Stimulated activated effector memory CD8-positive, alpha-beta T cell treated with anti-CD3 and anti-CD28 coated beads, Interleukin-12 subunit alpha, Interleukin-12 subunit beta, amount 100 ng/mL, for 72 hours (primary cell): ENCODE measurements around the gene HSH2D.
"Not testable (repeated sequence)": the region's sequence is repeated elsewhere in the genome, so short reads cannot be mapped to it uniquely, and the experiment has no call there.

Experiments
- ATAC-seq: fragments of 150-1000 bp; cut with Tn5 transposase; 2 replicates; pipeline ENCODE4 v1.10.0; 2021
- DNase-seq, 2 donors: peaks; one replicate each; pipeline ENCODE4 v3.0.0; 2021 to 2022; ENCODE audit warnings: low spot score in 2 of 2
- H3K27ac Mint-ChIP-seq: one replicate; pipeline ENCODE4 v1.8.0; 2022; ENCODE audit warnings: mild to moderate bottlenecking, mixed read lengths
- H3K36me3 Mint-ChIP-seq: one replicate; pipeline ENCODE4 v1.8.0; 2022; ENCODE audit warnings: mild to moderate bottlenecking, mixed read lengths
- H3K4me1 Mint-ChIP-seq: one replicate; pipeline ENCODE4 v1.8.0; 2022; ENCODE audit warnings: mixed read lengths
- H3K4me3 Mint-ChIP-seq: one replicate; pipeline ENCODE4 v1.8.0; 2022; ENCODE audit warnings: mild to moderate bottlenecking, mixed read lengths
- H3K9me3 Mint-ChIP-seq: one replicate; pipeline ENCODE4 v1.8.0; 2022; ENCODE audit warnings: mixed read lengths

Gene HSH2D

DNA sequence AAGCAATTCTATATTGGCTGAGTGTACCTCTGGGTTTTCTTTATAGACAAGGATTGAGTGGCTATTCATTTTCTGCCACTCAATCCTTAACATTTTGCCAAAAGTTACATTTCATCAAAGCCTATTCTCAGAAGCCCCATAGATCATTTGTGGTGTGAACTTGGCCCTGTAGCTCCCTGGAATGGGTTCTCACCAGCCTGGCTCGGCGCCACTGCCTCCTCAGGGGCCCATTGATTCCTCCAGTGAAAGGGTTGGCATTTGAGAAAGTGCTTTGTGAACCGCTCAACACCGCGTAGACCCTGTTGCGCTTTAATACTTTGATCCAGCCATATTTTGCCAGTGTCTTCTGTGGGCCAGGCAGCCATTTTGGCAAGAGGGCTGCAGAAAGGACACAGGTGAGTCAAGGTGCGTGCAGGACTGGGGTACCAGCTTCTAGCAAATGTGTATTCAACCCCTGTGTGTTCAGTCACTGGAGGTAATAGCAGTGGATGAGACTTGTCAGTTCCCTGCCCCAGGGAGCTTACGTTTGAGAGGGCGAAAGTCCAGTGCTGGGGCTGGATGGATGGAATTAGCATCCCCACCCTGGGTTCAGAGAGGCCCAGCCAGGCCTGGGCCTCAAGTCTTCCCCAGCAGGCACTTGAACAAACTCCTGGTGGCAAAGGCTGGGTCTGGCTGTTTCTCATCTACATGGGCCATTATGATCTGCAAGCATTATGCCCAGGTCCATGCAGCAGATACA is 28.0 kb upstream of the HSH2D start:
- H3K36me3 Mint-ChIP-seq: peaks cover 87% of the 10 kb centered on the region
- ATAC-seq: no peak
- peak overlapping the region; percentile 73 for H3K27ac Mint-ChIP-seq
- no peaks in the 10 kb centered on the region for H3K9me3 Mint-ChIP-seq
- H3K4me1 Mint-ChIP-seq: peaks cover 68% of the 10 kb centered on the region
- DNase-seq: no peak
- H3K4me3 Mint-ChIP-seq: peak overlapping the region; percentile 13

DNA sequence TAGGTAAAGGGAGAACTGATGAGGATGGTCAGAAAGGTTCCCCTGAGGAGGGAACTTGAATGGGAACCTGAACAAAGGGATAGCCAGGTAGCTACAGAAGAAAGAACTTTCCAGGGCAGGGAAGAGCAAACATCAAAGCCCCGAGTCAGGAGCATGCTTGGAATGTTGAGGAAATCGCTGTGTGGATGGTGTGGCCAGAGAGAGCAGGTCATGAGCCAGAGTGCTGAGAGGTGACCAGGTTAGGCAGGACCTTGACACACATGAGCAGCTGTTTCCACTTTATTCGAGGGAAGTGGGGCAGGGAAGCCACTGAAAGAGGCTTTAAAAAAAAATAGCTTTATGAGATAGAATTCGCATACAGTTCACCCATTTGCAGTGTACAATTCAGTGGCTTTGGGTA is 27.4 kb upstream of the HSH2D start:
- ATAC-seq: no peak

GRCh38 chr19:16117594-16118033 is 25.9 kb upstream of the HSH2D start:
- ATAC-seq (no peak), DNase-seq (peak in 1 of 2 donors; percentile 55)
- Mint-ChIP-seq H3K27ac (peak overlapping the region; percentile 73), H3K36me3 (peaks cover 96% of the 10 kb centered on the region), H3K4me3 (peak overlapping the region; percentile 65), H3K4me1 (peaks cover 57% of the 10 kb centered on the region), H3K9me3 (no peaks in the 10 kb centered on the region)

More for the DNA sequence above, 27.4 kb upstream of the HSH2D start:
- Mint-ChIP-seq H3K27ac (peak overlapping the region; percentile 73), H3K4me3 (peak overlapping the region; percentile 13), H3K9me3 (no peaks in the 10 kb centered on the region), H3K4me1 (peaks cover 66% of the 10 kb centered on the region), H3K36me3 (peaks cover 91% of the 10 kb centered on the region)
- DNase-seq: no peak

GRCh38 chr19:16118489-16119033 is 24.9 kb upstream of the HSH2D start:
- Mint-ChIP-seq H3K27ac (peak overlapping the region; percentile 73), H3K36me3 (peaks cover 98% of the 10 kb centered on the region), H3K9me3 (no peaks in the 10 kb centered on the region), H3K4me3 (peak overlapping the region; percentile 65), H3K4me1 (peaks cover 52% of the 10 kb centered on the region)
- DNase-seq: peak; percentile 24 to 81
- peak; percentile 85 for ATAC-seq

GRCh38 chr19:16119075-16119857 is 24.2 kb upstream of the HSH2D start:
- ATAC-seq (peak; percentile 82), DNase-seq (peak in 1 of 2 donors; percentile 77)
- H3K27ac Mint-ChIP-seq: peak overlapping the region; percentile 73
- peak overlapping the region; percentile 65 for H3K4me3 Mint-ChIP-seq
- H3K9me3 Mint-ChIP-seq: not testable (repeated sequence)
- H3K4me1 Mint-ChIP-seq: peaks cover 51% of the 10 kb centered on the region
- H3K36me3 Mint-ChIP-seq: peaks cover 98% of the 10 kb centered on the region

- H3K27ac Mint-ChIP-seq: peak overlapping the region; percentile 23
- ATAC-seq (no peak), DNase-seq (no peak)
- no peaks in the 10 kb centered on the region for H3K9me3 Mint-ChIP-seq
- no peak overlapping the region for H3K4me3 Mint-ChIP-seq
- H3K4me1 Mint-ChIP-seq: peaks cover 44% of the 10 kb centered on the region
- peaks cover 100% of the 10 kb centered on the region for H3K36me3 Mint-ChIP-seq
Observed at GRCh38 chr19:16121141-16121540, 22.3 kb upstream of the HSH2D start.

DNA sequence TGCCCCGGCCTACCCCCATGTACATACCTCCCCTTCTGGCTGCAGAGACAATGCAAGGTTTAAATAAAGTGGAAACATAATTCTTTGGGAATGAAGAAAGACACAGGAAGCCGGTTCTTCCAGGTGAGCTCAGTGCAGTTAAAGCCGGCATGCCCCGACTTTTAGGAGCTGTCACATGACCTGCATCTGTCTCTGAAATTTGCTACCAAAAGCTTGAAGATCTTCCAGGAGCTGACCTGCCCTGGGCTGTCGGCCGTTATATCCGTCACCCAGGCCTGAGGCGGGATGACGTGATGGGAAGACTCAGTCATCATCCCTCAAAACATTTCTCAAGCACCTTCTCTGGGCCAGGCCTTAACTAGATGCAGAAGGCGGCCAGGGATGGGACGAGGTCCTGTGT is 21.5 kb upstream of the HSH2D start:
- Mint-ChIP-seq H3K36me3 (peaks cover 100% of the 10 kb centered on the region), H3K4me3 (no peak overlapping the region), H3K4me1 (peaks cover 40% of the 10 kb centered on the region), H3K9me3 (no peaks in the 10 kb centered on the region), H3K27ac (peak overlapping the region; percentile 23)
- DNase-seq (no peak), ATAC-seq (no peak)

DNA sequence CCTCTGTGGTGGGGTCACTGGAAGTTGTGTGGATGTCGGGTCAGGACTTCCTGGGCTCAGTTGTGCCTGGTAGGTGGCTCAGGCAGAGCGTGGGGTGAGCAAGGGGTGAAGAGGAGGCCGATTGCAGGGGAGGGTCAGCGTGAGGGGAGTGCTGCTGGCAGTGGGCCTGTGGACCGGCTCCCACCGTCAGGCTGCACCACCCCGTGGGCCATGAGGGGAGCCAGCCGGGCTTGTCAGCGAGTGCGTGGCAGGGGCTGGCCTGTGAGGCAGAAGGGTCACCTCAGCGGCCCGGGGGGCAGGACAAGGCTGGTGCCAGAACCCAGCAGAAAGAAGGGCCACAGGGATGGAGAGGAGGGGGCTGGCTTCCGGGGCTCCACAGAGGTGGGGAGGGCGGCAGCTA is 18.5 kb upstream of the HSH2D start:
- H3K27ac Mint-ChIP-seq: peak overlapping the region; percentile 70
- peaks cover 10% of the 10 kb centered on the region for H3K4me1 Mint-ChIP-seq

GRCh38 chr19:16125737-16126495 is 17.6 kb upstream of the HSH2D start:
- no peak for ATAC-seq
- Mint-ChIP-seq H3K36me3 (peaks cover 100% of the 10 kb centered on the region), H3K27ac (peak overlapping the region; percentile 70), H3K4me3 (no peak overlapping the region), H3K9me3 (no peaks in the 10 kb centered on the region), H3K4me1 (peaks cover 7% of the 10 kb centered on the region)
- no peak for DNase-seq

More for the DNA sequence above, 18.5 kb upstream of the HSH2D start:
- Mint-ChIP-seq H3K9me3 (no peaks in the 10 kb centered on the region), H3K4me3 (no peak overlapping the region), H3K36me3 (peaks cover 100% of the 10 kb centered on the region)
- ATAC-seq (no peak), DNase-seq (no peak)

- H3K4me3 Mint-ChIP-seq: no peak overlapping the region
- peaks cover 4% of the 10 kb centered on the region for H3K9me3 Mint-ChIP-seq
- no peak for ATAC-seq
- peaks cover 100% of the 10 kb centered on the region for H3K36me3 Mint-ChIP-seq
- peak overlapping the region; percentile 67 for H3K27ac Mint-ChIP-seq
- H3K4me1 Mint-ChIP-seq: peaks cover 16% of the 10 kb centered on the region
- DNase-seq: no peak
Observed at GRCh38 chr19:16127080-16127479, 16.4 kb upstream of the HSH2D start.

- DNase-seq: no peak
- H3K9me3 Mint-ChIP-seq: peaks cover 4% of the 10 kb centered on the region
- peaks cover 100% of the 10 kb centered on the region for H3K36me3 Mint-ChIP-seq
Observed at GRCh38 chr19:16127776-16128371, 15.6 kb upstream of the HSH2D start.

GRCh38 chr19:16131648-16132047 is 11.8 kb upstream of the HSH2D start:
- Mint-ChIP-seq H3K4me3 (no peak overlapping the region), H3K36me3 (peaks cover 96% of the 10 kb centered on the region), H3K9me3 (peaks cover 4% of the 10 kb centered on the region), H3K27ac (no peak overlapping the region), H3K4me1 (peaks cover 33% of the 10 kb centered on the region)
- DNase-seq: no peak
- no peak for ATAC-seq

More at GRCh38 chr19:16127776-16128371, 15.6 kb upstream of the HSH2D start:
- Mint-ChIP-seq H3K4me1 (peaks cover 17% of the 10 kb centered on the region), H3K4me3 (no peak overlapping the region), H3K27ac (no peak overlapping the region)
- no peak for ATAC-seq

- no peak for ATAC-seq
- peaks cover 76% of the 10 kb centered on the region for H3K36me3 Mint-ChIP-seq
- H3K4me3 Mint-ChIP-seq: no peak overlapping the region
- no peak overlapping the region for H3K27ac Mint-ChIP-seq
- H3K4me1 Mint-ChIP-seq: peaks cover 45% of the 10 kb centered on the region
- H3K9me3 Mint-ChIP-seq: peaks cover 4% of the 10 kb centered on the region
- no peak for DNase-seq
Observed at GRCh38 chr19:16133818-16134217, 9.7 kb upstream of the HSH2D start.

DNA sequence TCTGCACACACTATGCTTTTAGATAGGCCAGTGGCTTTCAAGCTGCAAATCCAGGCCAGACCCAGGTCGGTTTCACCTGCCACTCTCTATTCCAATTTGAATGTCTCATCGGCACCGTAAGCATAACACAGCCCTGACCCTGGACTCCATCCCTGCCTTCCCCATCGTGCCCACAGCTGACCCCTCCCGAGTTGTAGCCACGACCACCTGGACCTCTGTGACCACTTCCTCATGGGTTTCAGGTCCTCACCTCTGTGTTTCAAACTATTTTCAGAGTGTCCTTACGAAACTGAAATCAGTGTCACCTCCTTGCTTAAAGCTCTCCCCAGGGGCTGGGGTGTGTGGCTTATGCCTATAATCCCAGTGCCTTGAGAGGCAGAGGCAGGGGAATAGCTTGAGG is 9.0 kb upstream of the HSH2D start:
- ATAC-seq (no peak), DNase-seq (no peak)
- H3K36me3 Mint-ChIP-seq: peaks cover 73% of the 10 kb centered on the region
- peaks cover 4% of the 10 kb centered on the region for H3K9me3 Mint-ChIP-seq
- H3K4me1 Mint-ChIP-seq: peaks cover 52% of the 10 kb centered on the region
- peak overlapping the region; percentile 29 for H3K27ac Mint-ChIP-seq
- no peak overlapping the region for H3K4me3 Mint-ChIP-seq
